Measurements from ENCODE around the gene DUSP1.
A peak's percentile ranks its signal among the peaks of the same experiment; 100 is the strongest.

- TF ChIP-seq CTCF (IDR thresholded peaks at IDR 0.05) (no peak), POLR2A (IDR thresholded peaks at IDR 0.05) (peak in 1 of 4 donors; percentile 59), POLR2AphosphoS5 (IDR thresholded peaks at IDR 0.05) (no peak)
Observed at GRCh38 chr5:172758077-172758833, 12.7 kb downstream of the DUSP1 start.

Measured in upper lobe of left lung (tissue), 4 donors.